ENCODE data around the gene PGAM4. TPM values are rescaled to one million over a fixed set of nuclear protein-coding genes. Genes with fewer than 3 reads are reported as not detected.

PGAM4 gene
- total RNA-seq, 1 experiment from 2014 or later = not detected

- ATAC-seq = no peak
- Histone ChIP-seq H3K36me3 (ENCODE audit: control insufficient read depth, insufficient read depth, low read length) (no peaks in the 10 kb centered on the region), H3K4me1 (ENCODE audit: control insufficient read depth, insufficient read depth, low read length) (peaks cover 3% of the 10 kb centered on the region; the same call in 1 of the 2 replicates), H3K4me3 (ENCODE audit: low read depth in 2 of 2, low read length in 2 of 2) (no peak overlapping the region), H3K27ac (ENCODE audit: low read length) (no peak overlapping the region; the same call in 1 of the 2 replicates), H3K27me3 (ENCODE audit: control insufficient read depth, insufficient read depth, low read length) (no peaks in the 10 kb centered on the region), H3K9me3 (ENCODE audit: control insufficient read depth, insufficient read depth, low read depth, low read length) (no peaks in the 10 kb centered on the region)
- DNase-seq (ENCODE audit: low read depth, low spot score) = no peak
- TF ChIP-seq SIN3A (IDR thresholded peaks at IDR 0.05; ENCODE audit: borderline replicate concordance, insufficient read depth, low read depth, low read length) = no peak
- no TSS peak for BruUV-seq (replicated peaks)
- POLR2A ChIA-PET = no interaction called here
- CTCF ChIA-PET = no interaction called here
- in situ Hi-C loops (cut with HindIII; ENCODE audit: low pct_unique_long_range_greater_than_20kb, low sequenced_read_pairs) (no loop called here), intact Hi-C loops (cut with micrococcal nuclease; ENCODE audit: unreplicated experiment) (no loop called here)
Observed at GRCh38 chrX:77961063-77961462, 8.4 kb downstream of the PGAM4 start.

GRCh38 chrX:77960567-77960966 is 8.9 kb downstream of the PGAM4 start:
- POLR2A ChIA-PET = no interaction called here
- Histone ChIP-seq H3K4me3 (ENCODE audit: low read depth in 2 of 2, low read length in 2 of 2) (no peak overlapping the region), H3K27ac (ENCODE audit: low read length) (peak overlapping the region; percentile 17; the same call in 1 of the 2 replicates), H3K9me3 (ENCODE audit: control insufficient read depth, insufficient read depth, low read depth, low read length) (no peaks in the 10 kb centered on the region), H3K4me1 (ENCODE audit: control insufficient read depth, insufficient read depth, low read length) (peaks cover 3% of the 10 kb centered on the region; the same call in 1 of the 2 replicates), H3K36me3 (ENCODE audit: control insufficient read depth, insufficient read depth, low read length) (no peaks in the 10 kb centered on the region), H3K27me3 (ENCODE audit: control insufficient read depth, insufficient read depth, low read length) (no peaks in the 10 kb centered on the region)
- in situ Hi-C loops (cut with HindIII; ENCODE audit: low pct_unique_long_range_greater_than_20kb, low sequenced_read_pairs) (no loop called here), intact Hi-C loops (cut with micrococcal nuclease; ENCODE audit: unreplicated experiment) (no loop called here)
- ATAC-seq (no peak), DNase-seq (ENCODE audit: low read depth, low spot score) (no peak)
- BruUV-seq (replicated peaks) = no TSS peak
- TF ChIP-seq POLR2AphosphoS5 (IDR thresholded peaks at IDR 0.05; ENCODE audit: low read depth, low read length) (no peak), SIN3A (IDR thresholded peaks at IDR 0.05; ENCODE audit: borderline replicate concordance, insufficient read depth, low read depth, low read length) (no peak), REST (IDR thresholded peaks at IDR 0.05; ENCODE audit: insufficient read depth in 1 of 2, low read depth in 2 of 2, low read length in 1 of 2) (no peak), TCF7L2 (IDR thresholded peaks at IDR 0.05; ENCODE audit: low read depth, low read length) (no peak), CTCF (IDR thresholded peaks at IDR 0.05) (no peak)
- CTCF ChIA-PET = no interaction called here

GRCh38 chrX:77953708-77954107 is 15.7 kb downstream of the PGAM4 start:
- Histone ChIP-seq H3K4me1 (ENCODE audit: control insufficient read depth, insufficient read depth, low read length) (peaks cover 22% of the 10 kb centered on the region), H3K9me3 (ENCODE audit: control insufficient read depth, insufficient read depth, low read depth, low read length) (no peaks in the 10 kb centered on the region), H3K27me3 (ENCODE audit: control insufficient read depth, insufficient read depth, low read length) (no peaks in the 10 kb centered on the region), H3K27ac (ENCODE audit: low read length) (peak overlapping the region; percentile 25), H3K4me3 (ENCODE audit: low read depth in 2 of 2, low read length in 2 of 2) (no peak overlapping the region), H3K36me3 (ENCODE audit: control insufficient read depth, insufficient read depth, low read length) (no peaks in the 10 kb centered on the region; the same call in 1 of the 2 replicates)
- ATAC-seq (peak; percentile 76), DNase-seq (ENCODE audit: low read depth, low spot score) (no peak)
- ChIA-PET CTCF (no interaction called here), POLR2A (no interaction called here)
- intact Hi-C loops (cut with micrococcal nuclease; ENCODE audit: unreplicated experiment) = no loop called here
- in situ Hi-C loops (cut with HindIII; ENCODE audit: low pct_unique_long_range_greater_than_20kb, low sequenced_read_pairs) = no loop called here
- TF ChIP-seq POLR2AphosphoS5 (IDR thresholded peaks at IDR 0.05; ENCODE audit: low read depth, low read length) (no peak), TCF7L2 (IDR thresholded peaks at IDR 0.05; ENCODE audit: low read depth, low read length) (peak; percentile 31; the same call in 1 of the 2 replicates), REST (IDR thresholded peaks at IDR 0.05; ENCODE audit: insufficient read depth in 1 of 2, low read depth in 2 of 2, low read length in 1 of 2) (no peak)
- no TSS peak for BruUV-seq (replicated peaks)

Measured in Panc1 (cell line).